H9 (cell line): ENCODE measurements around the gene ABCA13. TPM values are rescaled to one million over a fixed set of nuclear protein-coding genes. Genes with fewer than 3 reads are reported as not detected.

Source experiments
- DNase-seq: peaks from one replicate; pipeline ENCODE4 v3.0.0-alpha.2; 2017
- H2AFZ ChIP-seq: one replicate; pipeline ENCODE4 v1.6.1; 2013; ENCODE audit warnings: mild to moderate bottlenecking, low read length, control low read depth, moderate library complexity
- H2AK5ac ChIP-seq: 2 replicates; pipeline ENCODE4 v1.6.1; 2013; ENCODE audit warnings: low read length, control low read depth, mixed read lengths; ENCODE audit not compliant: insufficient read length
- H2BK120ac ChIP-seq: one replicate; pipeline ENCODE4 v1.6.1; 2013; ENCODE audit warnings: low read depth, mild to moderate bottlenecking, low read length, control low read depth, inconsistent platforms; ENCODE audit not compliant: poor library complexity, severe bottlenecking
- H2BK12ac ChIP-seq: 2 replicates; pipeline ENCODE4 v1.6.1; 2013; ENCODE audit warnings: low read length, control low read depth, mixed read lengths, low read depth; ENCODE audit not compliant: insufficient read length
- H2BK15ac ChIP-seq: 2 replicates; pipeline ENCODE4 v1.6.1; 2013; ENCODE audit warnings: low read depth, low read length, control low read depth
- H2BK20ac ChIP-seq: one replicate; pipeline ENCODE4 v1.6.1; 2013; ENCODE audit warnings: low read depth, mild to moderate bottlenecking, low read length, control low read depth, inconsistent platforms; ENCODE audit not compliant: poor library complexity, severe bottlenecking
- H2BK5ac ChIP-seq: 2 replicates; pipeline ENCODE4 v1.6.1; 2013; ENCODE audit warnings: low read length, control low read depth, mixed read lengths; ENCODE audit not compliant: insufficient read length
- H3K14ac ChIP-seq: 2 replicates; pipeline ENCODE4 v1.6.1; 2013; ENCODE audit warnings: low read length, control low read depth; ENCODE audit not compliant: insufficient read depth
- H3K18ac ChIP-seq: 2 replicates; pipeline ENCODE4 v1.6.1; 2013; ENCODE audit warnings: low read depth, mild to moderate bottlenecking, mixed read lengths, low read length, control low read depth; ENCODE audit not compliant: insufficient read length
- H3K23ac ChIP-seq: 2 replicates; pipeline ENCODE4 v1.6.1; 2013; ENCODE audit warnings: low read length, control low read depth, mixed read lengths, low read depth; ENCODE audit not compliant: insufficient read length
- H3K23me2 ChIP-seq: 2 replicates; pipeline ENCODE4 v1.6.1; 2013; ENCODE audit warnings: low read depth, mild to moderate bottlenecking, mixed read lengths, low read length, control low read depth; ENCODE audit not compliant: insufficient read length, poor library complexity, severe bottlenecking
- H3K27ac ChIP-seq: 2 replicates; pipeline ENCODE4 v1.5.1; 2013; ENCODE audit warnings: low read length, control low read depth, mixed read lengths, low read depth; ENCODE audit not compliant: insufficient read length
- H3K27me3 ChIP-seq: 2 replicates; pipeline ENCODE4 v1.6.1; 2013; ENCODE audit warnings: low read length, control low read depth, inconsistent platforms; ENCODE audit not compliant: insufficient read depth
- H3K4ac ChIP-seq: 2 replicates; pipeline ENCODE4 v1.6.1; 2013; ENCODE audit warnings: low read depth, mild to moderate bottlenecking, control low read depth, inconsistent platforms, low read length, moderate library complexity
- H3K4me1 ChIP-seq: 2 replicates; pipeline ENCODE4 v1.6.1; 2013; ENCODE audit warnings: low read length, control low read depth, inconsistent platforms; ENCODE audit not compliant: insufficient read depth
- H3K4me2 ChIP-seq: 2 replicates; pipeline ENCODE4 v1.6.1; 2013; ENCODE audit warnings: low read length, control low read depth, mixed read lengths; ENCODE audit not compliant: insufficient read length, insufficient read depth
- H3K56ac ChIP-seq: 2 replicates; pipeline ENCODE4 v1.6.1; 2013; ENCODE audit warnings: low read depth, mild to moderate bottlenecking, mixed read lengths, low read length, control low read depth; ENCODE audit not compliant: insufficient read length
- H3K79me1 ChIP-seq: 2 replicates; pipeline ENCODE4 v1.6.1; 2013; ENCODE audit warnings: low read depth, mild to moderate bottlenecking, moderate library complexity, low read length, control low read depth, inconsistent platforms; ENCODE audit not compliant: insufficient read depth, poor library complexity, severe bottlenecking
- H3K79me2 ChIP-seq: 2 replicates; pipeline ENCODE4 v1.6.1; 2013; ENCODE audit warnings: low read length, control low read depth, inconsistent platforms; ENCODE audit not compliant: insufficient read depth
- H3K9ac ChIP-seq: 2 replicates; pipeline ENCODE4 v1.6.1; 2013; ENCODE audit warnings: low read length, control low read depth, mixed read lengths; ENCODE audit not compliant: insufficient read length; ENCODE audit errors: extremely low read depth
- H3K9me3 ChIP-seq: one replicate; pipeline ENCODE4 v1.6.1; 2013; ENCODE audit warnings: low read depth, low read length, inconsistent platforms; ENCODE audit not compliant: control insufficient read depth
- H3T11ph ChIP-seq: one replicate; pipeline ENCODE4 v1.6.1; 2013; ENCODE audit warnings: mild to moderate bottlenecking, low read length, control low read depth, inconsistent platforms
- H4K20me1 ChIP-seq: one replicate; pipeline ENCODE4 v1.6.1; 2013; ENCODE audit not compliant: control insufficient read depth, insufficient read length, insufficient read depth
- H4K5ac ChIP-seq: 2 replicates; pipeline ENCODE4 v1.6.1; 2013; ENCODE audit warnings: low read depth, mild to moderate bottlenecking, mixed read lengths, low read length, control low read depth; ENCODE audit not compliant: insufficient read length
- H4K8ac ChIP-seq: replicated peaks from 2 replicates; pipeline ENCODE4 v1.6.1; 2013; ENCODE audit warnings: low read length, control low read depth, mixed read lengths, low read depth; ENCODE audit not compliant: insufficient read length
- H4K91ac ChIP-seq: 2 replicates; pipeline ENCODE4 v1.6.1; 2013; ENCODE audit warnings: low read depth, mild to moderate bottlenecking, moderate library complexity, mixed read lengths, low read length, control low read depth; ENCODE audit not compliant: insufficient read length
- H3K27ac Mint-ChIP-seq, 3 experiments: 2 replicates in 2 of 3; 3 replicates in 1 of 3; pipeline ENCODE4 v1.8.0; 2020 to 2021; ENCODE audit warnings: mixed read lengths in 3 of 3, mild to moderate bottlenecking in 1 of 3, moderate library complexity in 1 of 3
- H3K27me3 Mint-ChIP-seq: 2 replicates; pipeline ENCODE4 v1.8.0; 2021; ENCODE audit warnings: low read depth, mild to moderate bottlenecking, moderate library complexity, mixed read lengths
- H3K36me3 Mint-ChIP-seq, 3 experiments: 2 replicates in 2 of 3; 3 replicates in 1 of 3; pipeline ENCODE4 v1.8.0; 2020 to 2021; ENCODE audit warnings: low read depth in 3 of 3, mixed read lengths in 3 of 3; ENCODE audit not compliant: insufficient read depth in 1 of 3
- H3K4me1 Mint-ChIP-seq, 2 experiments: 2 replicates each; pipeline ENCODE4 v1.8.0; 2020; ENCODE audit warnings: mixed read lengths in 2 of 2
- H3K4me3 Mint-ChIP-seq, 2 experiments: 2 replicates in 1 of 2; 3 replicates in 1 of 2; pipeline ENCODE4 v1.8.0; 2020 to 2021; ENCODE audit warnings: mild to moderate bottlenecking in 2 of 2, mixed read lengths in 2 of 2, moderate library complexity in 1 of 2
- H3K9me3 Mint-ChIP-seq, 2 experiments: 2 replicates in 1 of 2; 3 replicates in 1 of 2; pipeline ENCODE4 v1.8.0; 2020; ENCODE audit warnings: mild to moderate bottlenecking in 2 of 2, mixed read lengths in 2 of 2, moderate library complexity in 1 of 2
- WGBS: extraction: QIAGEN DNeasy Blood & Tissue Kit; methylation state at CpG from one replicate; pipeline ENCODE4 v1.1.7; 2013; ENCODE audit warnings: missing lambda C conversion rate, low lambda C conversion rate, mixed read lengths; ENCODE audit not compliant: insufficient read length; ENCODE audit errors: extremely low coverage; 5-methylcytosine and 5-hydroxymethylcytosine counted together
- total RNA-seq: library from RNA; stranded (reverse); gene quantifications from 2 replicates; pipeline ENCODE4 v1.2.1, GENCODE V29; 2021
- TF ChIP-seq, protein P1 (sequence below): fragments of 200-600 bp; sonication (generic); conservative IDR thresholded peaks from 3 replicates; pipeline ENCODE4 v1.8.0; 2021; ENCODE audit warnings: antibody characterized with exemption, mild to moderate bottlenecking

The ABCA13 gene
- total RNA-seq, 1 experiment from 2014 or later, result 0.11 TPM

DNA sequence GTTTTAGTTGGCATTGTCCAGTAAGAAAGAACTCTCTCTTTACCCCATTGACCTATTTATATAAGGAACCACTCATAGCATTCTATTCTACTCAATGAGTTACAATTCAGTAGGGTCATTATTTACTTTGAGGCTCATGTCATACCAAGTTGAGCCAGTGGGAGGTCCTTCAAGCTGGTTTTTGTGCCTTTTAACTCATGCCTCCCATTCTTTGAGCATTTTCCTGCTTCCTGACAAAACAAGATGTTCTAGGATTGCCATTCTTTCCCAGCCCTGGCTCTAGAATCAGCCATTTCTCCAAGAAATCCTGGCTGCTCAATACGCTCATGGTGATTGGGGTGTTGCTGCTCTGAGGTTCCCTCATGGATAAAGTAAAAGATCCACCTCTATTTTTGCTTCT lies 250.1 kb downstream of the ABCA13 start:
- H3K23me2 ChIP-seq, result no peaks in the 10 kb centered on the region
- H2BK12ac ChIP-seq, result no peak overlapping the region
- no peak overlapping the region for H3T11ph ChIP-seq
- no peak overlapping the region for H3K23ac ChIP-seq
- no peak overlapping the region for H4K91ac ChIP-seq
- H2AFZ ChIP-seq, result no peak overlapping the region
- no peak overlapping the region for H2BK5ac ChIP-seq
- H3K27ac Mint-ChIP-seq, result no peak overlapping the region; a peak in 1 of 7 replicates
- H3K4me2 ChIP-seq, result no peak overlapping the region
- no peak overlapping the region for H3K9ac ChIP-seq
- H3K4ac ChIP-seq, result no peak overlapping the region
- no peaks in the 10 kb centered on the region for H3K79me2 ChIP-seq
- H3K9me3 Mint-ChIP-seq, result no peaks in the 10 kb centered on the region
- no peak overlapping the region for H4K5ac ChIP-seq
- H3K79me1 ChIP-seq, result no peaks in the 10 kb centered on the region
- no peaks in the 10 kb centered on the region; a peak in 2 of 7 replicates for H3K36me3 Mint-ChIP-seq
- TF ChIP-seq, protein P1, sequence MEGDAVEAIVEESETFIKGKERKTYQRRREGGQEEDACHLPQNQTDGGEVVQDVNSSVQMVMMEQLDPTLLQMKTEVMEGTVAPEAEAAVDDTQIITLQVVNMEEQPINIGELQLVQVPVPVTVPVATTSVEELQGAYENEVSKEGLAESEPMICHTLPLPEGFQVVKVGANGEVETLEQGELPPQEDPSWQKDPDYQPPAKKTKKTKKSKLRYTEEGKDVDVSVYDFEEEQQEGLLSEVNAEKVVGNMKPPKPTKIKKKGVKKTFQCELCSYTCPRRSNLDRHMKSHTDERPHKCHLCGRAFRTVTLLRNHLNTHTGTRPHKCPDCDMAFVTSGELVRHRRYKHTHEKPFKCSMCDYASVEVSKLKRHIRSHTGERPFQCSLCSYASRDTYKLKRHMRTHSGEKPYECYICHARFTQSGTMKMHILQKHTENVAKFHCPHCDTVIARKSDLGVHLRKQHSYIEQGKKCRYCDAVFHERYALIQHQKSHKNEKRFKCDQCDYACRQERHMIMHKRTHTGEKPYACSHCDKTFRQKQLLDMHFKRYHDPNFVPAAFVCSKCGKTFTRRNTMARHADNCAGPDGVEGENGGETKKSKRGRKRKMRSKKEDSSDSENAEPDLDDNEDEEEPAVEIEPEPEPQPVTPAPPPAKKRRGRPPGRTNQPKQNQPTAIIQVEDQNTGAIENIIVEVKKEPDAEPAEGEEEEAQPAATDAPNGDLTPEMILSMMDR, result peak; percentile 21; the same call in 1 of the 3 replicates
- H3K27me3 Mint-ChIP-seq, result no peaks in the 10 kb centered on the region
- H4K8ac ChIP-seq, result no peak overlapping the region
- H2AK5ac ChIP-seq, result no peak overlapping the region
- no peaks in the 10 kb centered on the region for H3K9me3 ChIP-seq
- H3K18ac ChIP-seq, result no peak overlapping the region
- H3K4me1 ChIP-seq, result no peaks in the 10 kb centered on the region; the same call in 1 of the 2 replicates
- H3K27ac ChIP-seq, result no peak overlapping the region
- H3K4me1 Mint-ChIP-seq, result peaks cover 3 to 13% of the 10 kb centered on the region in 2 experiments; a peak in 2 of 4 replicates
- no CpG with 5 or more reads among the region's 1 CpG for WGBS
- H3K56ac ChIP-seq, result no peak overlapping the region
- no peak overlapping the region for H3K4me3 Mint-ChIP-seq
- no peak for DNase-seq
- no peak overlapping the region for H2BK120ac ChIP-seq
- H2BK15ac ChIP-seq, result no peak overlapping the region
- H4K20me1 ChIP-seq, result no peaks in the 10 kb centered on the region
- no peak overlapping the region for H3K14ac ChIP-seq
- H2BK20ac ChIP-seq, result no peak overlapping the region
- H3K27me3 ChIP-seq, result no peaks in the 10 kb centered on the region
